HUES48 (cell line): ENCODE data around the gene SAMD4A.
"Not testable (repeated sequence)": the region's sequence is repeated elsewhere in the genome, so short reads cannot be mapped to it uniquely, and the experiment has no call there.

Experiments used
- H3K27ac ChIP-seq: one replicate; pipeline ENCODE4 v1.7.0; 2013; ENCODE audit warnings: low read depth, low read length, inconsistent platforms
- H3K27me3 ChIP-seq: 2 replicates; pipeline ENCODE4 v1.6.1; 2013; ENCODE audit warnings: mild to moderate bottlenecking, low read length; ENCODE audit not compliant: control insufficient read depth, insufficient read depth
- H3K36me3 ChIP-seq: 2 replicates; pipeline ENCODE4 v1.6.1; 2013; ENCODE audit warnings: low read length; ENCODE audit not compliant: control insufficient read depth, insufficient read depth
- H3K4me1 ChIP-seq: 2 replicates; pipeline ENCODE4 v1.6.1; 2013; ENCODE audit warnings: mild to moderate bottlenecking, low read length; ENCODE audit not compliant: control insufficient read depth, insufficient read depth
- H3K4me3 ChIP-seq: 2 replicates; pipeline ENCODE4 v1.5.1; 2013; ENCODE audit warnings: mild to moderate bottlenecking, low read depth, low read length
- H3K9ac ChIP-seq: 2 replicates; pipeline ENCODE4 v1.6.1; 2013; ENCODE audit warnings: mild to moderate bottlenecking, low read depth, low read length, moderate library complexity
- H3K9me3 ChIP-seq: 2 replicates; pipeline ENCODE4 v1.6.1; 2013; ENCODE audit warnings: low read length; ENCODE audit not compliant: control insufficient read depth, insufficient read depth

SAMD4A gene

DNA sequence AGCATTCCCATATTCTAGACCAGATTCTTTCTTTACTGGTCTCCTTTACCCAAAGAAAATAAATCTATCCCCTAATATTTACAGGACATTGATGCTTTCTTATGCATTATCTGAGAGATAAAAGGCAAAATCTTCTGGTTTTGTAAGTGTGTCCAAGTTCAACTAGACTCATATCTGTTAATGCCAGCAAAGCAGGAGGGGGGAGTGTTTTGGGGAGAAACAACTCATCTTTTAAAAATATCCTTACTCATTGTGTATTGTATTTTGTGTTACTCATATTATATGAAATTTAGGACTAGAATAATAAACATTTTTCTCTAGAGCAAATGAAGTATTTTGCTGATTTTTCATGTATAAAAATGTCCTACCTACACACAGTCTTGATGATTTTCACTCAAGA, 54.8 kb downstream of the SAMD4A start:
- H3K27ac ChIP-seq, result no peak overlapping the region
- no peaks in the 10 kb centered on the region for H3K36me3 ChIP-seq
- peaks cover 26% of the 10 kb centered on the region for H3K4me1 ChIP-seq

DNA sequence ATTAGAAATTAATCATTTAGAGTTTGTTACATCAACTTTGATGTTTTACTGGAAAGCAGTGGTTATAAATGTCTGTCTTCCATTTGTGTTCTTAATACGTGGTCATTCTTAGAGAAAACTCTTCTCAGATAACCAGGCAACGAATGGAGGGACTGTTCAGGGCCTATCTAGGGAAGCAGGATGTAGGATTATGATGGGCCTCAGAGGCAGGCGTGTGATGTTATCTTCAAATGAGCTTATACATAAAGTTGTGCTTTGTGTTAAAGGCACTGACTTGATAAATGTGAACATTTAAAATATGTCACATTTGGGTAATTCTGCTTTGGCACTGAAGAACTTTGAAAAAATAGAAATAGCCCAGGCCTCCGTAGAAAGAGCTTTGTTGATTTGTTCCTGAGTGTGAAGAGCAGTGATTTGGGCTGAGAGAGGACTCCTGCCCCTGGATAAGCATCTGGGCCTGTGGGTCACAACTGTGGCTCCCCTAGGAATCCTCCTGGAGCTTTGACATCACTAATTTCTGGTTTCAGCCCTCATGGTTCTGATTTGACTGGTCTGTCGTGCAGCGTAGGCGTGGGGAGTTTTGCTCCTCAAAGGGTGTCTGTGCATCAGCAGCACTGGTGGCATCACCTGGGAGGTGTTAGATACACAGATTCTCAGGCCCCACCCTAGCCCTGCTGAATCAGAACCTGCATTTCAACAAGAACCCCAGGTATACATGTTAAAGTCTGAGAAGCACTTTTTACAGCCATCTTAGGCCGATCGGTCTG, 55.4 kb downstream of the SAMD4A start:
- H3K9ac ChIP-seq, result no peak overlapping the region
- no peak overlapping the region for H3K27ac ChIP-seq
- no peaks in the 10 kb centered on the region; the same call in 1 of the 2 replicates for H3K9me3 ChIP-seq
- no peak overlapping the region for H3K4me3 ChIP-seq
- peaks cover 32% of the 10 kb centered on the region for H3K4me1 ChIP-seq
- H3K27me3 ChIP-seq, result no peaks in the 10 kb centered on the region
- H3K36me3 ChIP-seq, result no peaks in the 10 kb centered on the region

More for the DNA sequence above, 54.8 kb downstream of the SAMD4A start:
- no peak overlapping the region for H3K9ac ChIP-seq
- H3K27me3 ChIP-seq, result no peaks in the 10 kb centered on the region
- no peaks in the 10 kb centered on the region; the same call in 1 of the 2 replicates for H3K9me3 ChIP-seq
- H3K4me3 ChIP-seq, result no peak overlapping the region

DNA sequence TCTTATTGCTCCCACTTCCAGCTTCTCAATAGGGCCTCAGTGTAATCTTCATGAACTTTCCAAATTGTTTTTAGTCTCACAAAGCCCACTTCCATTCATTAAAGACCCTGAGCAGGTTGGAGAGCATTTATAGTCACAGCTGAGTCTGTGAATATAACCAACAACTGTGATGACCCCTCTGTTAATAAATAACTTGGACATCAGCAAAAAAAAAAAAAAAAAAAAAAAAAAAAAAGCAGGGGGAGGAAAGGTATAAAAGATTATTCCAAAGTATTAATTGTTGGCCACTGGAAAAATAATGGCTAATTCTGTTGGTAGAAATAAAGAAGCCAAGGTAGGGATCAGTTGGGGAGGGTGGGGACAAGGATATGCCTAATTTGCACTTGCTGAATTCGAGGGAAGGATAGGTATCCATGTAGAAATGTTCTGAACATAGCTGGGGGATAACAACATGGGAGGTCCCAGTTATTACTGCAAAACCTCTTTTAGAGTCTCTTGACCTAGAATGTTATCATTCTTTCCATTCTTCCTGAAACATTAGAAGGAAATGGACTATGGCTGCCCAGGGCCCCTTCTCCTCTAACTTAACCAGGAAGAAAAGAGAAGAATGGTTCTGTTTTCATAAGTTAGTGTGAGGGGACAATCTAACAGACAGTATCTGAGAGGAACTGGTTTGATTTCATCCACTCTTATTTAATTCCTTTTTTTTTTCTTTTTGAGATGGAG, 56.5 kb downstream of the SAMD4A start:
- H3K9ac ChIP-seq, result no peak overlapping the region

DNA sequence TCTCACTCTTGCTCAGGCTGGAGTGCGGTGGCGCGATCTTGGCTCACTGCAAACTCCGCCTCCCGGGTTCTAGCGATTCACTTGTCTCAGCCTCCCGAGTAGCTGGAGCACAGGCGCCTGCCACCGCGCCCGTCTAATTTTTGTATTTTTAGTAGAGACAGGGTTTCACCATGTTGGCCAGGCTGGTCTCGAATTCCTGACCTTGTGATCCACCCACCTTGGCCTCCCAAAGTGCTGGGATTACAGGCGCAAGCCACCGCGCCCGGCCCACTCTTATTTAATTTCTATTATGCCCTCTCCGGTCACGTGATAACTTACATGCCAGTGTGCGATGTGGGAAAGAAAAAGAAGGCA, 57.1 kb downstream of the SAMD4A start:
- not testable (repeated sequence) for H3K9ac ChIP-seq, H3K9me3 ChIP-seq, H3K4me3 ChIP-seq, H3K36me3 ChIP-seq, H3K27me3 ChIP-seq, H3K27ac ChIP-seq
- peaks cover 42% of the 10 kb centered on the region for H3K4me1 ChIP-seq

More for the DNA sequence above, 56.5 kb downstream of the SAMD4A start:
- no peaks in the 10 kb centered on the region for H3K36me3 ChIP-seq
- H3K4me1 ChIP-seq, result peaks cover 42% of the 10 kb centered on the region
- no peak overlapping the region for H3K27ac ChIP-seq
- H3K4me3 ChIP-seq, result no peak overlapping the region
- no peaks in the 10 kb centered on the region for H3K27me3 ChIP-seq
- H3K9me3 ChIP-seq, result no peaks in the 10 kb centered on the region; the same call in 1 of the 2 replicates

DNA sequence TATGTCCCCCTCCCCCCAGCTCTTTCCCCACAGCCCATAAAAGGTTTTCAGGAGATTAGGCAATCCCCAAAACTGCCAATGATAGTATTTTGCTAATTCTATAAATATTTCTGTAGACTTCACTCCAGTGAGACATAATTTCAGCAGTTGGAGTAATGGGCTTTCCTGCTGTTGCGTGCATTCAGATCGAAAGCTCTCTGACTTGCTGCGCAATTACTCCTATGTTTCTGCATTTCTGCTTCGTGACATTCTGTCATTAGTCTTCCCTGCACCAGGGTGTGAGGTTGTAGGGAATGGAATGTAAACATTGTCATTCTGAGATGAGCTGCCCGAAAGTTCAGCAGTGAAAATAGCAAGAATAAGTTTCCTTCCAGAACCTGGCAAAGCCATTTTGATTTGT, 58.2 kb downstream of the SAMD4A start:
- no peaks in the 10 kb centered on the region for H3K27me3 ChIP-seq
- no peak overlapping the region; the same call in 1 of the 2 replicates for H3K9ac ChIP-seq
- H3K4me1 ChIP-seq, result peaks cover 42% of the 10 kb centered on the region
- no peaks in the 10 kb centered on the region; the same call in 1 of the 2 replicates for H3K9me3 ChIP-seq
- H3K27ac ChIP-seq, result peak overlapping the region; percentile 14
- no peaks in the 10 kb centered on the region for H3K36me3 ChIP-seq
- no peak overlapping the region for H3K4me3 ChIP-seq

DNA sequence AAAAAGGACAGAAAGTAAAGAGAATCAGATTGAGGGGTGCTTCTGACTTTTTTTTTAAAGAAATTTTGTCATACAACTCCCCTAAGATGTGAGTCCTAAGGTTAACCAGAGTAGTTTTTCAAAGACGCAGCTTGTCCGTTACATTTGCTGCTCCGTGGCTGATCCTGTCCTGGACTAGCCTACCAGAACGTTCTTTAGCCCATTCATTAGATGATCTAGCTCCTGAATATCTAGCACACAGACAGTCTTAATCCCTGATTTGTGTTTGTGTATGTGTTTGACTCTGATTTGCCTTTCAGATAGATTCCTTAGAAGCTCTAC, 60.3 kb downstream of the SAMD4A start:
- Histone ChIP-seq H3K4me3 (no peak overlapping the region), H3K27ac (peak overlapping the region; percentile 62), H3K9me3 (no peaks in the 10 kb centered on the region), H3K4me1 (peaks cover 42% of the 10 kb centered on the region), H3K27me3 (no peaks in the 10 kb centered on the region), H3K9ac (no peak overlapping the region), H3K36me3 (no peaks in the 10 kb centered on the region)

DNA sequence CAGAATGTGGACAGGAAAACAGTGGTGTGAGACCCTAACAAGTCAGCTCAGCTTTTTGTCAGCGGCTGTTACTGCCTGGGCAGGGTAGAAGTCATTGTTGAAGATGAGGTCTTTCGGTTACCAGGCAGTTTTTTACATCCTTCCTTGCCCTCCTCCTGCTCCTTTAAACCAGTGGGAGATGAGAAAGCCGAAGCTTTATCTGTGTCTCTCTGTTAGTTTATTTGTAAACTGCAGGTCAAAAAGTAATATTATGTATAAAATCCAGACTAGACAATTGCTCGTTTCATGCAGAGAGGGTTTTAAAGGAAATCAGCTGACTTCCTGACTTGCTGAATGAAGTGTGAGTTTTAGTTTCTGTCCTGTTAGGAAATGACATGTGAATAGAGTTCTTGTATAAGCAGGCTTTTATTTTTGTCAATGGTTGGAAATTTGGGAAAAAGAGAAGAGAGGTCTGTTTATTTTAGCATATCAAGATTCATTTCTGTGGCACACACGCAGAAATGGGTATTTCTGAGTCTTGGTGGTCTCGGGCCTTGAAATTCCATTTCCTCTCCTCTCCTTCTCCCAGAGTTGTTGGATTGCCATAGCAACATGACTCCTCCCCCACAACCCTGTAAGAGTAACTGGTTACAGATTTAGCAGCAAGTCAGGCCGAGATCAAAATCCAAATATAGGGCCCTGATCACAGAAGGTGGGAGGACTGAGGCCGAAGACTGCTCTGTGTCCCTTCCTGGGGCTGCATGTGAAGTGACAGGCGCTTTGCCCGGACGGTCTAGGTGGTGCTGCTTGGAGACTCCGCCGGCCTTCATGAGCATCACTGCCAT, 60.8 kb downstream of the SAMD4A start:
- Histone ChIP-seq H3K4me3 (no peak overlapping the region), H3K27ac (peak overlapping the region; percentile 62), H3K27me3 (no peaks in the 10 kb centered on the region), H3K9me3 (no peaks in the 10 kb centered on the region), H3K36me3 (no peaks in the 10 kb centered on the region), H3K9ac (no peak overlapping the region), H3K4me1 (peaks cover 42% of the 10 kb centered on the region)

DNA sequence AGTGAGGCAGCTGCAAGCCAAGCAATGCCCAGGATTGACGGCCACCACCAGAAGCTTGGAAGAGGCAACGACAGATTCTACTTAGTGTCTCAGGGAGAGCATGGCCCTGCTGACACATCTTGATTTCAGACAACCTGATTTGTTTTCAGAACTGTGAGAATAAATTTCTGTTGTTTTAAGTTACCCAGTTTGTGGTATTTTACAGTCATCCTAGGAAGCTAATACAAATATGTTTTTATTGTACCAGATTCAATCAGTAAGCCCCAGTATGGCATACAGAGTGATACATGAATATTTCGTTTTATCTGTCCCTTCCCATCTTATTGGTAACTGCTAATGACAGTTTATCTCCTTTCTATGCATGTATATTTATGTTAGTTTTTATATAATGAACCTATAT, 62.3 kb downstream of the SAMD4A start:
- Histone ChIP-seq H3K4me1 (peaks cover 40% of the 10 kb centered on the region), H3K4me3 (no peak overlapping the region), H3K27ac (no peak overlapping the region), H3K9me3 (no peaks in the 10 kb centered on the region), H3K27me3 (no peaks in the 10 kb centered on the region), H3K9ac (no peak overlapping the region), H3K36me3 (no peaks in the 10 kb centered on the region)

DNA sequence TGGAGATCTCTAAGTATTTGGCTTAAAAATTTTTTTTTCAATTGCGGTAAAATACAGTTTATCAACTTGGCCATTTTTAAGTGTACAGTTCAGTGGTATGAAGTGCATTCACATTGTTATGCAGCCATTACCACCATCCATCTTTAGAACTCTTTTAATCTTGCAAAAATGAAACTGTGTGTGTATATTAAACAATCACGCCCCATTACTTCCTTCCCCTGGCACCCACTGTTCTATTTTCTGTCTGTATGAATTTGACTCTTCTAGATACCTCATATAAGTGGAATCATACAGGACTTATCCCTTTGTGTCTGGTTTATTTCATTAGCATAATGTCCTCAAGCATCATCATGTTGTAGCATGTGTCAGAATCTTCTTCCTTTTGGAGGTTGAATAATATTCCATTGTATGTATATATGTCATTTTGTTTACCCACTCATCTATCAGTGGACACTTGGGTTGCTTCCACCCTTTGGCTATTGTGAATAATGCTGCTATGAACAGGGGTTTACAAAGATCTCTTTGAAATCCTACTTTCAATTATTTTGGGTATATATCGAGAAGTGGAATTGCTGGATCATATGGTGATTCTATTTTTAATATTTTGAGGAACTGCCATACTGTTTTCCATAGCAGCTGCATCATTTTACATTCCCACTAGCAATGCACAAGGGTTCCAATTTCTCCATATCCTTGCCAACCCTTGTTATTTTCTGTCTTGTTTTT, 62.9 kb downstream of the SAMD4A start:
- H3K4me1 ChIP-seq, result peaks cover 34% of the 10 kb centered on the region
- no peaks in the 10 kb centered on the region for H3K36me3 ChIP-seq
- H3K4me3 ChIP-seq, result no peak overlapping the region
- no peaks in the 10 kb centered on the region for H3K27me3 ChIP-seq
- no peaks in the 10 kb centered on the region for H3K9me3 ChIP-seq
- H3K9ac ChIP-seq, result no peak overlapping the region
- no peak overlapping the region for H3K27ac ChIP-seq

DNA sequence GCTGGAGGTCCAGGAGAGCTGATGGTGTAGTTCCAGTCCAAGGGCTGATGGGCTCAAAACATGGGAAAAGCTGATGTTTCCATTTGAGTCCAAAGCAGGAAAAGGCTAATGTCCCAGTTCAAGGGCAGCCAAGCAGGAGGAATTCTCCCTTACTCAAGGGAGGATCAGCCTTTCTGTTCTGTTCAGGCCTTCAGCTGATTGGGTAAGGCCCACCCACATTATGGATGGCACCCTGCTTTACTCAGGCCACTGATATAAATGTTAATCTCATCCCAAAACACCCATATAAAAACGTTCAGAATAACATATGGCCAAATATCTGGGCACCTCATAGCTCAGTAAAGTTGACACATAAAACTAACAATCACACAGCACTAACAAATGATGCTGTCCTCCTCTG, 64.1 kb downstream of the SAMD4A start:
- Histone ChIP-seq H3K27ac (no peak overlapping the region), H3K4me3 (no peak overlapping the region), H3K4me1 (peaks cover 23% of the 10 kb centered on the region), H3K27me3 (no peaks in the 10 kb centered on the region), H3K9ac (no peak overlapping the region), H3K36me3 (no peaks in the 10 kb centered on the region), H3K9me3 (no peaks in the 10 kb centered on the region)
